DOHH2 (cell line): ENCODE measurements around the gene SMIM44.
"Not testable (repeated sequence)": the region's sequence is repeated elsewhere in the genome, so short reads cannot be mapped to it uniquely, and the experiment has no call there.

Source experiments
- H3F3A ChIP-seq: fragments of 200-600 bp; sonication (generic), shearing (Covaris generic); 2 replicates; pipeline ENCODE4 v1.6.0; 2016; ENCODE audit warnings: antibody characterized with exemption, mild to moderate bottlenecking; ENCODE audit not compliant: control insufficient read depth, insufficient read depth
- H3K27ac ChIP-seq: fragments of 200-600 bp; sonication (generic); 2 replicates; pipeline ENCODE4 v1.5.1; 2014; ENCODE audit warnings: low read depth, mild to moderate bottlenecking, low read length, moderate library complexity
- H3K27me3 ChIP-seq: fragments of 200-600 bp; sonication (generic); 2 replicates; pipeline ENCODE4 v1.6.1; 2014; ENCODE audit warnings: mild to moderate bottlenecking, low read length, mixed read lengths; ENCODE audit not compliant: control insufficient read depth
- H3K36me3 ChIP-seq: fragments of 200-600 bp; sonication (generic); 2 replicates; pipeline ENCODE4 v1.6.1; 2014; ENCODE audit warnings: mild to moderate bottlenecking, low read length, moderate library complexity, mixed read lengths; ENCODE audit not compliant: control insufficient read depth
- H3K4me1 ChIP-seq: fragments of 200-600 bp; sonication (generic); 2 replicates; pipeline ENCODE4 v1.6.1; 2014; ENCODE audit warnings: mild to moderate bottlenecking, low read length, mixed read lengths; ENCODE audit not compliant: control insufficient read depth
- H3K4me2 ChIP-seq: fragments of 200-600 bp; sonication (generic); 2 replicates; pipeline ENCODE4 v1.6.0; 2014; ENCODE audit warnings: mild to moderate bottlenecking, low read length, moderate library complexity
- H3K4me3 ChIP-seq: fragments of 200-600 bp; sonication (generic); 2 replicates; pipeline ENCODE4 v1.5.1; 2014; ENCODE audit warnings: mild to moderate bottlenecking, low read length, mixed read lengths
- H3K79me2 ChIP-seq: fragments of 200-600 bp; sonication (generic); 2 replicates; pipeline ENCODE4 v1.6.1; 2014; ENCODE audit warnings: mild to moderate bottlenecking, low read length, mixed read lengths; ENCODE audit not compliant: control insufficient read depth
- H3K9me2 ChIP-seq: fragments of 200-600 bp; sonication (generic); replicated peaks from 2 replicates; pipeline ENCODE4 v1.6.1; 2014; ENCODE audit warnings: mild to moderate bottlenecking, low read length, mixed read lengths; ENCODE audit not compliant: control insufficient read depth
- H3K9me3 ChIP-seq: fragments of 200-600 bp; sonication (generic); 2 replicates; pipeline ENCODE4 v1.6.1; 2014; ENCODE audit warnings: antibody characterized with exemption, low read length, mixed read lengths; ENCODE audit not compliant: control insufficient read depth, insufficient read depth
- H4K20me1 ChIP-seq: fragments of 200-600 bp; sonication (generic); 2 replicates; pipeline ENCODE4 v1.6.0; 2014; ENCODE audit warnings: low read depth, mild to moderate bottlenecking, antibody characterized with exemption, low read length, moderate library complexity; ENCODE audit not compliant: control insufficient read depth, insufficient read depth
- CTCF ChIP-seq: fragments of 200-600 bp; sonication (generic); IDR thresholded peaks from one replicate; pipeline ENCODE4 v1.5.1; 2014; ENCODE audit warnings: antibody characterized with exemption, mild to moderate bottlenecking, low read depth, low read length; ENCODE audit not compliant: poor library complexity, severe bottlenecking
- EZH2phosphoT487 ChIP-seq: fragments of 200-600 bp; sonication (generic); IDR thresholded peaks from 2 replicates; pipeline ENCODE4 v1.6.1; 2017; ENCODE audit warnings: borderline replicate concordance, mild to moderate bottlenecking, antibody characterized with exemption, low read length, moderate library complexity, mixed read lengths

Gene SMIM44

GRCh38 chr19:3454656-3455392 lies 28.4 kb downstream of the SMIM44 start:
- TF ChIP-seq EZH2phosphoT487 = no peak
- TF ChIP-seq CTCF = no peak
- no peaks in the 10 kb centered on the region for H3F3A ChIP-seq
- no peaks in the 10 kb centered on the region for H4K20me1 ChIP-seq
- no peaks in the 10 kb centered on the region for H3K36me3 ChIP-seq
- no peak overlapping the region for H3K4me3 ChIP-seq
- no peaks in the 10 kb centered on the region for H3K4me1 ChIP-seq
- no peaks in the 10 kb centered on the region for H3K9me3 ChIP-seq
- H3K79me2 ChIP-seq = no peaks in the 10 kb centered on the region
- H3K27me3 ChIP-seq = no peaks in the 10 kb centered on the region
- no peaks in the 10 kb centered on the region for H3K9me2 ChIP-seq
- no peak overlapping the region for H3K4me2 ChIP-seq
- no peak overlapping the region for H3K27ac ChIP-seq

DNA sequence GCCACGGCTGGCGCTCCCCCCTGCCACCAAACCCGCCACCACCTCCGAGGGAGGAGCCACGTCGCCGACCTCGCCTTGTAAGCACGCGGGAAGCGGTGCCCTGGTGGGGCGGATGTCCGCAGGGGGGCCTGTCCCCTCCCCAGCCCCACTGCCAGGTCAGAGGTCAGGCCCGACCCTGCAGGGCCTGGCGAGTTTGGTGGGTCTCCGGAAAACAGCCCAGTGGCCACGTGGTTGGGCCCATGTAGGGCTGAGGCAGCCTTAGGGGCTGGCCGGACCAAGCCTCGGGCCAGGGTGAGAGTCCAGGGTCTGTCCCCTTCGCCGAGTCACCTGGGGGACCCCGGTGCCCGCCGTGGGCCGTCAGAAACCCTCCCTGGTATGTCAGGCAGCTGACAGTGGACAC lies 29.4 kb downstream of the SMIM44 start:
- TF ChIP-seq EZH2phosphoT487 = no peak
- no peak for TF ChIP-seq CTCF
- Histone ChIP-seq H3K36me3 (no peaks in the 10 kb centered on the region), H3K4me3 (no peak overlapping the region), H3K9me3 (no peaks in the 10 kb centered on the region), H3K79me2 (no peaks in the 10 kb centered on the region), H3K4me1 (no peaks in the 10 kb centered on the region), H3F3A (no peaks in the 10 kb centered on the region), H3K27me3 (no peaks in the 10 kb centered on the region), H4K20me1 (no peaks in the 10 kb centered on the region), H3K4me2 (no peak overlapping the region), H3K9me2 (no peaks in the 10 kb centered on the region), H3K27ac (no peak overlapping the region)

GRCh38 chr19:3452942-3453214 lies 30.4 kb downstream of the SMIM44 start:
- H3K4me2 ChIP-seq, H3K9me3 ChIP-seq, H3K4me1 ChIP-seq, H3K79me2 ChIP-seq, H3K9me2 ChIP-seq, H3K27me3 ChIP-seq, H4K20me1 ChIP-seq, H3K4me3 ChIP-seq, H3K27ac ChIP-seq, H3F3A ChIP-seq, H3K36me3 ChIP-seq: not testable (repeated sequence)

- H3K4me1 ChIP-seq = no peaks in the 10 kb centered on the region
- H3K4me2 ChIP-seq = no peak overlapping the region
- no peaks in the 10 kb centered on the region for H3K27me3 ChIP-seq
- H3K9me3 ChIP-seq = no peaks in the 10 kb centered on the region
- H4K20me1 ChIP-seq = no peaks in the 10 kb centered on the region
- H3K36me3 ChIP-seq = no peaks in the 10 kb centered on the region
- H3F3A ChIP-seq = no peaks in the 10 kb centered on the region
- H3K4me3 ChIP-seq = no peak overlapping the region
- no peaks in the 10 kb centered on the region for H3K79me2 ChIP-seq
- no peak overlapping the region for H3K27ac ChIP-seq
- TF ChIP-seq EZH2phosphoT487 = no peak
- no peak for TF ChIP-seq CTCF
- H3K9me2 ChIP-seq = no peaks in the 10 kb centered on the region
Measured at GRCh38 chr19:3452171-3452941, 30.9 kb downstream of the SMIM44 start.
